Measurements from ENCODE around the gene MON1B.

Gene MON1B

GRCh38 chr16:77170805-77171204 lies 20.2 kb upstream of the MON1B start:
- TF ChIP-seq CREB5 (CRISPR knock-in tag; IDR thresholded peaks at IDR 0.05; ENCODE audit: low read depth) (no peak), ZNF565 (CRISPR knock-in tag; conservative IDR thresholded peaks at IDR 0.05; ENCODE audit: low read depth) (no peak), ZC3H10 (CRISPR knock-in tag; IDR thresholded peaks at IDR 0.05) (no peak), ZNF8 (CRISPR knock-in tag; IDR thresholded peaks at IDR 0.05) (no peak), PATZ1 (CRISPR knock-in tag; IDR thresholded peaks at IDR 0.05; ENCODE audit: borderline replicate concordance) (no peak), PPARA (CRISPR knock-in tag; IDR thresholded peaks at IDR 0.05; ENCODE audit: borderline replicate concordance) (no peak), OSR1 (CRISPR knock-in tag; IDR thresholded peaks at IDR 0.05) (no peak), ZNF70 (CRISPR knock-in tag; IDR thresholded peaks at IDR 0.05) (no peak)
- ATAC-seq, result no peak

- ATAC-seq, result peak; percentile 88
- TF ChIP-seq CSRNP3 (CRISPR knock-in tag; IDR thresholded peaks at IDR 0.05), result no peak
- TF ChIP-seq CREB5 (CRISPR knock-in tag; IDR thresholded peaks at IDR 0.05; ENCODE audit: low read depth), result no peak
- TF ChIP-seq PATZ1 (CRISPR knock-in tag; IDR thresholded peaks at IDR 0.05; ENCODE audit: borderline replicate concordance), result no peak
- no peak for TF ChIP-seq PPARA (CRISPR knock-in tag; IDR thresholded peaks at IDR 0.05; ENCODE audit: borderline replicate concordance)
- no peak for TF ChIP-seq ZFP30 (CRISPR knock-in tag; IDR thresholded peaks at IDR 0.05)
- TF ChIP-seq ISL1 (CRISPR knock-in tag; IDR thresholded peaks at IDR 0.05), result no peak
- no peak for TF ChIP-seq RARB (CRISPR knock-in tag; IDR thresholded peaks at IDR 0.05)
- no peak for TF ChIP-seq GLIS3 (CRISPR knock-in tag; IDR thresholded peaks at IDR 0.05)
- TF ChIP-seq CSDC2 (CRISPR knock-in tag; IDR thresholded peaks at IDR 0.05), result no peak
- no peak for TF ChIP-seq ARNTL (CRISPR knock-in tag; IDR thresholded peaks at IDR 0.05; ENCODE audit: borderline replicate concordance, low read depth)
- no peak for TF ChIP-seq SNAI2 (CRISPR knock-in tag; IDR thresholded peaks at IDR 0.05)
- TF ChIP-seq POU6F1 (CRISPR knock-in tag; IDR thresholded peaks at IDR 0.05; ENCODE audit: borderline replicate concordance, low read depth), result no peak
- no peak for TF ChIP-seq TCF4 (CRISPR knock-in tag; IDR thresholded peaks at IDR 0.05; ENCODE audit: borderline replicate concordance)
Observed at GRCh38 chr16:77171745-77172635, 19.0 kb upstream of the MON1B start.

GRCh38 chr16:77172951-77173350 lies 18.0 kb upstream of the MON1B start:
- TF ChIP-seq RARB (CRISPR knock-in tag; IDR thresholded peaks at IDR 0.05) (no peak), ZNF70 (CRISPR knock-in tag; IDR thresholded peaks at IDR 0.05) (no peak), TCF4 (CRISPR knock-in tag; IDR thresholded peaks at IDR 0.05; ENCODE audit: borderline replicate concordance) (no peak), POU6F1 (CRISPR knock-in tag; IDR thresholded peaks at IDR 0.05; ENCODE audit: borderline replicate concordance, low read depth) (no peak), ESRRG (CRISPR knock-in tag; IDR thresholded peaks at IDR 0.05) (no peak), ZNF565 (CRISPR knock-in tag; conservative IDR thresholded peaks at IDR 0.05; ENCODE audit: low read depth) (no peak), ISL1 (CRISPR knock-in tag; IDR thresholded peaks at IDR 0.05) (no peak), PPARA (CRISPR knock-in tag; IDR thresholded peaks at IDR 0.05; ENCODE audit: borderline replicate concordance) (no peak), SNAI2 (CRISPR knock-in tag; IDR thresholded peaks at IDR 0.05) (no peak), ZNF8 (CRISPR knock-in tag; IDR thresholded peaks at IDR 0.05) (no peak)
- no peak for ATAC-seq

Data from SK-N-SH treated with all-trans-retinoic acid at 6 μM for 48 hours (cell line).